Esophagus squamous epithelium (tissue), 5 donors: ENCODE results near the gene XPO1. TPM values are rescaled to one million over a fixed set of nuclear protein-coding genes. Genes with fewer than 3 reads are reported as not detected.

Source experiments
- DNase-seq: peaks from one replicate; lab custom pipeline; 2025; lab: John Stamatoyannopoulos, UW
- H3K27ac ChIP-seq, 4 donors: fragments of 200-600 bp; sonication (generic); one replicate each; pipeline ENCODE4 v1.5.1; 2016 to 2019; ENCODE audit warnings: mild to moderate bottlenecking in 1 of 4
- H3K27me3 ChIP-seq, 4 donors: fragments of 200-600 bp; sonication (generic); 1 replicate in 3 of 4; 2 replicates in 1 of 4; pipeline versions ENCODE4 v1.5.1 to v1.6.0; 2017 to 2021; ENCODE audit warnings: antibody characterized with exemption in 1 of 4
- H3K36me3 ChIP-seq, 3 donors: fragments of 200-600 bp; sonication (generic); one replicate each; pipeline ENCODE4 v1.5.1; 2016 to 2019
- H3K4me1 ChIP-seq, 3 donors: fragments of 200-600 bp; sonication (generic); one replicate each; pipeline ENCODE4 v1.5.1; 2017 to 2019
- H3K4me3 ChIP-seq, 4 donors: fragments of 200-600 bp; sonication (generic); 1 replicate in 3 of 4; 2 replicates in 1 of 4; pipeline ENCODE4 v1.5.1; 2016 to 2019; ENCODE audit warnings: mild to moderate bottlenecking in 2 of 4, moderate library complexity in 1 of 4
- H3K9me3 ChIP-seq, 3 donors: fragments of 200-600 bp; sonication (generic); one replicate each; pipeline ENCODE4 v1.5.1; 2016 to 2019
- CTCF ChIP-seq, 6 experiments: fragments of 450-650 bp in 4 of 6; fragments of 200-600 bp in 2 of 6; sonication (generic) in 2 of 6; IDR thresholded peaks; one replicate each; pipeline ENCODE4 v1.5.1; 2016 to 2019; ENCODE audit warnings: antibody characterized with exemption in 6 of 6, mild to moderate bottlenecking in 4 of 6, moderate library complexity in 4 of 6
- POLR2A ChIP-seq, 4 donors: fragments of 450-650 bp; IDR thresholded peaks; one replicate each; pipeline ENCODE4 v1.6.1; 2017; ENCODE audit warnings: antibody characterized with exemption in 4 of 4, mild to moderate bottlenecking in 4 of 4, moderate library complexity in 3 of 4
- WGBS, 2 donors: methylation state at CpG; one replicate each; pipeline ENCODE4 v1.1.5; 2018; 5-methylcytosine and 5-hydroxymethylcytosine counted together
- intact Hi-C: fragments of 100-400 bp; cut with DNase I; formaldehyde crosslinking; loops from one replicate; pipeline ENCODE4 v1.15.0; 2022
- total RNA-seq, 4 donors: library from RNA; depleted of rRNA; stranded (reverse); fragments of >200 nt; gene quantifications; one replicate each; pipeline ENCODE4 v1.1.0, GENCODE V29; 2016
- donor health status: DM: yes; HTN: yes; CAD: no.

XPO1 gene
- total RNA-seq, 4 donors from 2014 or later: 46.5 to 138 (median 104) TPM

- Histone ChIP-seq H3K27me3 (no peaks in the 10 kb centered on the region), H3K4me1 (peaks cover 0 to 46% (median 8%) of the 10 kb centered on the region in 3 donors), H3K27ac (no peak overlapping the region), H3K4me3 (no peak overlapping the region), H3K36me3 (no peaks in the 10 kb centered on the region), H3K9me3 (no peaks in the 10 kb centered on the region)
- no peak for DNase-seq
- intact Hi-C loops: no loop called here
- TF ChIP-seq POLR2A (IDR thresholded peaks at IDR 0.05) (no peak), CTCF (IDR thresholded peaks at IDR 0.05) (no peak)
- 92 to 100% methylated on average over 1 of the region's 1 CpG for WGBS, 2 donors
These were observed 102.9 kb downstream of the XPO1 start for GRCh38 chr2:61435291-61435690.

GRCh38 chr2:61434314-61434713 lies 103.8 kb downstream of the XPO1 start:
- intact Hi-C loops: no loop called here
- H3K27me3 ChIP-seq: no peaks in the 10 kb centered on the region
- no peak overlapping the region for H3K27ac ChIP-seq
- H3K4me1 ChIP-seq: peaks cover 0 to 36% (median 4%) of the 10 kb centered on the region in 3 donors
- no peak overlapping the region for H3K4me3 ChIP-seq
- DNase-seq: no peak
- no peaks in the 10 kb centered on the region for H3K36me3 ChIP-seq
- no peak for TF ChIP-seq CTCF (IDR thresholded peaks at IDR 0.05)
- TF ChIP-seq POLR2A (IDR thresholded peaks at IDR 0.05): no peak
- no peaks in the 10 kb centered on the region for H3K9me3 ChIP-seq

GRCh38 chr2:61433606-61434005 lies 104.5 kb downstream of the XPO1 start:
- no peak for TF ChIP-seq CTCF (IDR thresholded peaks at IDR 0.05)
- no peak for TF ChIP-seq POLR2A (IDR thresholded peaks at IDR 0.05)
- Histone ChIP-seq H3K9me3 (no peaks in the 10 kb centered on the region), H3K4me3 (no peak overlapping the region), H3K27ac (no peak overlapping the region), H3K4me1 (peaks cover 0 to 31% (median 0%) of the 10 kb centered on the region in 3 donors), H3K27me3 (no peaks in the 10 kb centered on the region), H3K36me3 (no peaks in the 10 kb centered on the region)
- 83 to 100% methylated on average over 1 of the region's 1 CpG for WGBS, 2 donors
- intact Hi-C loops: no loop called here
- no peak for DNase-seq

GRCh38 chr2:61432990-61433389 lies 105.2 kb downstream of the XPO1 start:
- DNase-seq: no peak
- H3K36me3 ChIP-seq: no peaks in the 10 kb centered on the region
- H3K4me1 ChIP-seq: peaks cover 0 to 31% (median 0%) of the 10 kb centered on the region in 3 donors
- TF ChIP-seq CTCF (IDR thresholded peaks at IDR 0.05) (no peak), POLR2A (IDR thresholded peaks at IDR 0.05) (no peak)
- H3K4me3 ChIP-seq: no peak overlapping the region
- WGBS, 2 donors: 79 to 100% methylated on average over 3 of the region's 3 CpGs
- intact Hi-C loops: no loop called here
- no peaks in the 10 kb centered on the region for H3K27me3 ChIP-seq
- H3K27ac ChIP-seq: no peak overlapping the region
- H3K9me3 ChIP-seq: no peaks in the 10 kb centered on the region

GRCh38 chr2:61431345-61431744 lies 106.8 kb downstream of the XPO1 start:
- no peak overlapping the region for H3K27ac ChIP-seq
- no peaks in the 10 kb centered on the region for H3K27me3 ChIP-seq
- WGBS, 2 donors: 93 to 100% methylated on average over 2 to 5 of the region's 5 CpGs
- H3K4me3 ChIP-seq: no peak overlapping the region
- intact Hi-C loops: no loop called here
- no peaks in the 10 kb centered on the region for H3K36me3 ChIP-seq
- no peaks in the 10 kb centered on the region for H3K9me3 ChIP-seq
- TF ChIP-seq POLR2A (IDR thresholded peaks at IDR 0.05): no peak
- no peak for TF ChIP-seq CTCF (IDR thresholded peaks at IDR 0.05)
- peaks cover 0 to 36% (median 0%) of the 10 kb centered on the region in 3 donors for H3K4me1 ChIP-seq
- no peak for DNase-seq

Other genes with a start within 250 kb of the XPO1 start
- gene USP34, start 67.3 kb downstream of the XPO1 start, total RNA-seq: 100 to 1,000 TPM in 2 of 4 donors, 10 to 100 TPM in 2; 49.5 to 129 (median 84.9) TPM